GM23338 (cell line): ENCODE data around the gene EDIL3. TPM values are rescaled to one million over a fixed set of nuclear protein-coding genes. Genes with fewer than 3 reads are reported as not detected.

Experiments
- ATAC-seq: fragments of 200-7000 bp; cut with Tn5 transposase; 3 replicates; pipeline ENCODE4 v1.9.1; 2020
- DNase-seq: peaks from one replicate; pipeline ENCODE4 v3.0.0-alpha.2; 2015; ENCODE audit warnings: low spot score
- H2AFZ ChIP-seq: fragments of 200-600 bp; sonication (generic); 2 replicates; pipeline ENCODE4 v1.8.0; 2016; ENCODE audit warnings: antibody characterized with exemption, mild to moderate bottlenecking, moderate library complexity
- H3F3A ChIP-seq: fragments of 200-600 bp; sonication (generic); replicated peaks from 2 replicates; pipeline ENCODE4 v1.8.0; 2017; ENCODE audit warnings: antibody characterized with exemption, mixed run types, low read depth
- H3K27ac ChIP-seq: fragments of 200-600 bp; sonication (generic); 2 replicates; pipeline ENCODE4 v1.6.1; 2016; ENCODE audit warnings: low read depth
- H3K27me3 ChIP-seq: fragments of 200-600 bp; sonication (generic); 2 replicates; pipeline ENCODE4 v1.8.0; 2016; ENCODE audit warnings: mild to moderate bottlenecking, mixed run types, moderate library complexity; ENCODE audit not compliant: insufficient read depth
- H3K36me3 ChIP-seq: fragments of 200-600 bp; sonication (generic); 2 replicates; pipeline ENCODE4 v1.8.0; 2016; ENCODE audit warnings: mild to moderate bottlenecking; ENCODE audit not compliant: insufficient read depth
- H3K4me1 ChIP-seq: fragments of 200-600 bp; sonication (generic); 2 replicates; pipeline ENCODE4 v1.8.0; 2016; ENCODE audit warnings: mild to moderate bottlenecking, moderate library complexity; ENCODE audit not compliant: insufficient read depth
- H3K4me2 ChIP-seq: fragments of 200-600 bp; sonication (generic); 2 replicates; pipeline ENCODE4 v1.7.1; 2017; ENCODE audit warnings: mixed run types
- H3K4me3 ChIP-seq: fragments of 200-600 bp; sonication (generic); 2 replicates; pipeline ENCODE4 v1.6.1; 2016; ENCODE audit warnings: mixed run types
- H3K79me2 ChIP-seq: fragments of 200-600 bp; sonication (generic); replicated peaks from 2 replicates; pipeline ENCODE4 v1.8.0; 2017; ENCODE audit warnings: mild to moderate bottlenecking; ENCODE audit not compliant: insufficient read depth
- H3K9me2 ChIP-seq: fragments of 200-600 bp; sonication (generic); 2 replicates; pipeline ENCODE4 v1.8.0; 2017; ENCODE audit not compliant: insufficient read depth
- H4K20me1 ChIP-seq: fragments of 200-600 bp; sonication (generic); replicated peaks from 2 replicates; pipeline ENCODE4 v1.8.0; 2017; ENCODE audit warnings: mild to moderate bottlenecking; ENCODE audit not compliant: insufficient read depth
- H3K27ac Mint-ChIP-seq: 2 replicates; pipeline ENCODE4 v1.8.0; 2020; ENCODE audit warnings: inconsistent platforms, mild to moderate bottlenecking, moderate library complexity, mixed read lengths
- H3K27me3 Mint-ChIP-seq: 3 replicates; pipeline ENCODE4 v1.8.0; 2022; ENCODE audit warnings: low read depth, mild to moderate bottlenecking, moderate library complexity, mixed read lengths, inconsistent platforms; ENCODE audit not compliant: insufficient read depth, poor library complexity
- H3K36me3 Mint-ChIP-seq: 3 replicates; pipeline ENCODE4 v1.8.0; 2021; ENCODE audit warnings: low read depth, mild to moderate bottlenecking, inconsistent platforms, moderate library complexity, mixed read lengths
- H3K4me1 Mint-ChIP-seq: 3 replicates; pipeline ENCODE4 v1.8.0; 2020; ENCODE audit warnings: mild to moderate bottlenecking, inconsistent platforms, mixed read lengths
- H3K4me3 Mint-ChIP-seq: 3 replicates; pipeline ENCODE4 v1.8.0; 2021; ENCODE audit warnings: moderate library complexity, mild to moderate bottlenecking, inconsistent platforms, mixed read lengths
- H3K9me3 Mint-ChIP-seq: 3 replicates; pipeline ENCODE4 v1.8.0; 2020; ENCODE audit warnings: moderate library complexity, mild to moderate bottlenecking, inconsistent platforms, mixed read lengths
- CREB1 ChIP-seq: fragments of 250-450 bp; sonication (Bioruptor Pico); IDR thresholded peaks from 2 replicates; pipeline ENCODE4 v1.5.0; 2020; ENCODE audit warnings: low read depth, mild to moderate bottlenecking, moderate library complexity
- CTCF ChIP-seq, 2 experiments: fragments of 200-600 bp in 1 of 2; sonication (generic) in 1 of 2; conservative IDR thresholded peaks; 2 replicates each; pipeline versions ENCODE4 v1.5.1 to v1.6.1; 2016 to 2017; ENCODE audit warnings: antibody characterized with exemption in 2 of 2, low read depth in 2 of 2, mild to moderate bottlenecking in 2 of 2, moderate library complexity in 1 of 2
- EZH2 ChIP-seq: fragments of 200-600 bp; sonication (generic); IDR thresholded peaks from one replicate; pipeline ENCODE4 v1.8.0; 2017; ENCODE audit warnings: antibody characterized with exemption, mild to moderate bottlenecking, low read depth; ENCODE audit not compliant: unreplicated experiment
- JUNB ChIP-seq: IDR thresholded peaks from one replicate; pipeline ENCODE4 v1.6.1; 2016; ENCODE audit warnings: antibody characterized with exemption; ENCODE audit not compliant: unreplicated experiment
- NANOG ChIP-seq: IDR thresholded peaks from 2 replicates; pipeline ENCODE4 v1.6.1; 2016; ENCODE audit warnings: antibody characterized with exemption, borderline replicate concordance
- POLR2AphosphoS5 ChIP-seq: IDR thresholded peaks from 2 replicates; pipeline ENCODE4 v1.6.1; 2016; ENCODE audit warnings: antibody characterized with exemption, low read depth
- ZNF331 ChIP-seq: fragments of 250-450 bp; sonication (Bioruptor Pico); IDR thresholded peaks from 2 replicates; pipeline ENCODE4 v1.5.0; 2020; ENCODE audit warnings: low read depth, mild to moderate bottlenecking, moderate library complexity
- polyA plus RNA-seq: library from polyadenylated mRNA; unstranded; fragments of >200 nt; fragmentation: Nextera tagmentation; extraction: Ambion mirVana; gene quantifications from 2 replicates; pipeline ENCODE4 v1.2.1, GENCODE V29; 2016
- total RNA-seq: library from RNA; depleted of rRNA; stranded (reverse); fragments of >200 nt; shearing (Covaris generic); gene quantifications from 2 replicates; pipeline ENCODE4 v1.2.3, GENCODE V29; 2014
- TF ChIP-seq, protein P1 (sequence below): IDR thresholded peaks from one replicate; pipeline ENCODE4 v1.6.1; 2018; ENCODE audit warnings: antibody characterized with exemption; ENCODE audit not compliant: unreplicated experiment
- TF ChIP-seq, protein P2 (sequence below): IDR thresholded peaks from 2 replicates; pipeline ENCODE4 v1.6.1; 2016; ENCODE audit warnings: antibody characterized with exemption

EDIL3 gene
- total and polyA plus RNA-seq, 2 experiments from 2014 or later, result 43.3 to 61.9 TPM

DNA sequence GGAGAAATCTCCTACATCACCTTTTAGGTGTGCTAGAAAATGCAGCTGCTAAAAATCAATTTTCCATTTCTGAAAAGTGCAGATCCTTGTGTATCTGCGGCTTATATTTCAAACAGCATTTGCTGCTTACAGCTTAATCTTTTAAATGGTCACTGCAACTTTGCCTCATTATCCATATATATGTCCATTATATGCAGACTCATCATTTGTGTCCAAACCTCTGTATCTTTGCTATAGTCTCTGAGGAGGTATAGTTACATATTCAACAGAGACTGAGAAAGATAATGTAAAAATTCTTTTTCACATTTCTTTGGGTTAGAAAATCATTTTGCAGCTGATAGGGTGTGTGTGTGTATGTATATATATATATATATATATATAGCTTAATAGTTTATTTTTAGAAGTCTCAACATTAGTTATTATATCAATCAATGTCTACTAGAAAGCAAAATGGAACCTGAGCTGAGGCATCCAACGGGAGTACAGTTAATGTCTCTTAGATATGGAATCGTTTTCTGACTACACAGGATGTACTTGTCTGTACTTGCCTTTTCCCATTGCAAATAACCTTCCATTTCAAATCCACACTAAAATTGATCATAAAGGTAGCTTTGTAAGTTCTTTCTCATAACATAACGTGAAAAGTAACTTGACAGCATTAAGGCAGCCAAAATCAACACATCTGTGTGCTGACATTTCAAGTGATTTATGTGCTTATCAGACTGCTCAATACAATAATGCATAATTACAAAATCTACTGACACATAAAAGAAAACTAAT is 397.0 kb downstream of the EDIL3 start:
- TF ChIP-seq, protein P1, sequence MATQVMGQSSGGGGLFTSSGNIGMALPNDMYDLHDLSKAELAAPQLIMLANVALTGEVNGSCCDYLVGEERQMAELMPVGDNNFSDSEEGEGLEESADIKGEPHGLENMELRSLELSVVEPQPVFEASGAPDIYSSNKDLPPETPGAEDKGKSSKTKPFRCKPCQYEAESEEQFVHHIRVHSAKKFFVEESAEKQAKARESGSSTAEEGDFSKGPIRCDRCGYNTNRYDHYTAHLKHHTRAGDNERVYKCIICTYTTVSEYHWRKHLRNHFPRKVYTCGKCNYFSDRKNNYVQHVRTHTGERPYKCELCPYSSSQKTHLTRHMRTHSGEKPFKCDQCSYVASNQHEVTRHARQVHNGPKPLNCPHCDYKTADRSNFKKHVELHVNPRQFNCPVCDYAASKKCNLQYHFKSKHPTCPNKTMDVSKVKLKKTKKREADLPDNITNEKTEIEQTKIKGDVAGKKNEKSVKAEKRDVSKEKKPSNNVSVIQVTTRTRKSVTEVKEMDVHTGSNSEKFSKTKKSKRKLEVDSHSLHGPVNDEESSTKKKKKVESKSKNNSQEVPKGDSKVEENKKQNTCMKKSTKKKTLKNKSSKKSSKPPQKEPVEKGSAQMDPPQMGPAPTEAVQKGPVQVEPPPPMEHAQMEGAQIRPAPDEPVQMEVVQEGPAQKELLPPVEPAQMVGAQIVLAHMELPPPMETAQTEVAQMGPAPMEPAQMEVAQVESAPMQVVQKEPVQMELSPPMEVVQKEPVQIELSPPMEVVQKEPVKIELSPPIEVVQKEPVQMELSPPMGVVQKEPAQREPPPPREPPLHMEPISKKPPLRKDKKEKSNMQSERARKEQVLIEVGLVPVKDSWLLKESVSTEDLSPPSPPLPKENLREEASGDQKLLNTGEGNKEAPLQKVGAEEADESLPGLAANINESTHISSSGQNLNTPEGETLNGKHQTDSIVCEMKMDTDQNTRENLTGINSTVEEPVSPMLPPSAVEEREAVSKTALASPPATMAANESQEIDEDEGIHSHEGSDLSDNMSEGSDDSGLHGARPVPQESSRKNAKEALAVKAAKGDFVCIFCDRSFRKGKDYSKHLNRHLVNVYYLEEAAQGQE, result no peak
- TF ChIP-seq EZH2, result no peak
- TF ChIP-seq, protein P2, sequence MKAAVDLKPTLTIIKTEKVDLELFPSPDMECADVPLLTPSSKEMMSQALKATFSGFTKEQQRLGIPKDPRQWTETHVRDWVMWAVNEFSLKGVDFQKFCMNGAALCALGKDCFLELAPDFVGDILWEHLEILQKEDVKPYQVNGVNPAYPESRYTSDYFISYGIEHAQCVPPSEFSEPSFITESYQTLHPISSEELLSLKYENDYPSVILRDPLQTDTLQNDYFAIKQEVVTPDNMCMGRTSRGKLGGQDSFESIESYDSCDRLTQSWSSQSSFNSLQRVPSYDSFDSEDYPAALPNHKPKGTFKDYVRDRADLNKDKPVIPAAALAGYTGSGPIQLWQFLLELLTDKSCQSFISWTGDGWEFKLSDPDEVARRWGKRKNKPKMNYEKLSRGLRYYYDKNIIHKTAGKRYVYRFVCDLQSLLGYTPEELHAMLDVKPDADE, result no peak
- no peak for TF ChIP-seq CTCF (conservative IDR thresholded peaks at IDR 0.05; ENCODE audit: low read depth in 2 of 2)
- TF ChIP-seq POLR2AphosphoS5, result no peak
- TF ChIP-seq NANOG, result no peak
- TF ChIP-seq ZNF331 (CRISPR knock-in tag), result no peak
- TF ChIP-seq JUNB, result no peak
- TF ChIP-seq CREB1 (CRISPR knock-in tag), result no peak
- peaks cover 17% of the 10 kb centered on the region for H3K4me1 Mint-ChIP-seq
- no peak overlapping the region for H3K4me3 Mint-ChIP-seq
- no peaks in the 10 kb centered on the region for H3K27me3 Mint-ChIP-seq
- no peak overlapping the region for H2AFZ ChIP-seq
- H3K27me3 ChIP-seq, result no peaks in the 10 kb centered on the region
- H3K4me1 ChIP-seq, result no peaks in the 10 kb centered on the region; the same call in 1 of the 2 replicates
- no peaks in the 10 kb centered on the region for H3K9me2 ChIP-seq
- no peak overlapping the region for H3K27ac ChIP-seq
- no peaks in the 10 kb centered on the region for H4K20me1 ChIP-seq
- no peaks in the 10 kb centered on the region for H3K79me2 ChIP-seq
- H3K36me3 Mint-ChIP-seq, result no peaks in the 10 kb centered on the region
- ATAC-seq (no peak), DNase-seq (no peak)
- H3K36me3 ChIP-seq, result no peaks in the 10 kb centered on the region
- H3K4me3 ChIP-seq, result no peak overlapping the region
- H3F3A ChIP-seq, result no peaks in the 10 kb centered on the region
- no peak overlapping the region for H3K4me2 ChIP-seq
- H3K27ac Mint-ChIP-seq, result no peak overlapping the region
- no peaks in the 10 kb centered on the region; the same call in 2 of the 3 replicates for H3K9me3 Mint-ChIP-seq
